Measurements from ENCODE around the gene CROCC. TPM values are rescaled to one million over a fixed set of nuclear protein-coding genes. Genes with fewer than 3 reads are reported as not detected.

The CROCC gene
- total RNA-seq, 2 donors from 2014 or later, result 12.6 to 21.6 TPM

DNA sequence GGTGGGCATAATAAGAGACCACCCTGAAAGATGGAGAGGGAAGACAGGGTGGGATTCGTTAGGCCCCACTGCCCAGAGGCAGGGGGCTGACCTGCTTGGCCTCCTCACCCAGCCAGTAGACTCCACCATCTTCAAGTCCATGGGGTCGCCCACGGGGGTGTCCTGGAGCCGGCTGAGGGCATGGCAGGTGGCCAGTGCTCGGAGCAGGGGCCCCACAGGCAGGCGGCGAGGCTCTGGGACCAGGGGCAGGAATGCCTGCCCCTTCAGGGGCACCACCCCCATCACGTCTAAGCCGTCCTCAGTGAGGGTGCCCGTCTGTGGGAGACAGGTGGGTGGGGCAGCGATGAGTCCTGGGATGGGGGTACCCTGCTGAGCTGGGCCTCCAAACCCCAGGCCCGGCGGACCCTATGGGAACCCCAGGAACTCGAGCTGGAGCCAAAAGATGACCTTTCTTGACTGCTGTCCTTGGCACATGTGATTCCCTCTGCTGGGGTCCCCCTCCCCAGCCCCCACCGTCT, 71.8 kb downstream of the CROCC start:
- no peak for DNase-seq (ENCODE audit: low spot score)
- intact Hi-C loops (cut with DNase I), result no loop called here

DNA sequence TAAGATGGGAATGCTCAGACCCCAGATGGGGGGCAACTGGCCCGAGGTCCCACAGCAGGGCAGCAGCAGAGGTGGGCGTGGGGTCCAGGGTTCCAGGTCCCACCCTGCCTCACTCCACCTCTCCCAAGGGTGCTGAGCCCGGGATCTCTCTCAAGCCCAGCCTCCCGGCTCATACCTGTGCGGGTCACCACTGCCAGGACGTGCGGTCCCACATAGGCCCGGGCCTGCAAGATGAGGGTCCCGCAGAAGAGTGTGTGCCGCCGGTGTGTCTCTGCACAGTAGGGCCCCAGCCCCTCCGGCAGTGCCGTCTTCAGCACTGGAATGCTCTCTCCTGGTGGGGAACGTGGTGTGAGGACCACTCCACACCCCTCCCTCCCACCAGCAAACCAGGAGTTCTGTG, 75.1 kb downstream of the CROCC start:
- no peak for DNase-seq (ENCODE audit: low spot score)
- intact Hi-C loops (cut with DNase I), result no loop called here

DNA sequence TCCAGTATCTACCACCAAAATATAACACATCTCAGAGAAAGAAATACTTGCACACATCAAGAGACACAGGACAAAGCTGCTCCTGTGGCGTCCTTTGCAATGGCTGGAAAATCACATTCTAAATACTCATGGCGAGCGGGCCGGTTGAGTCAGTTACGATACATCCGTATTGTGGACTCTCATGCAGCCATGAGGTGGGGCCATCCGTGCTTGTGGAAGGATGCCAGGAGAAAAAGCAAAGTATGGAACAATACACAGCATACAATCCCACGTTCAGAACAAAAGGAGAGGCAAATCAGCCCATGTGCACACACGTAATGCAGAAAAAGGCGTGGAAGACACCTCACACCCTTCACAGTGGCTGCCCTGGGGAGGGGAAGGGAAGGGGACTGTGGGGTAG, 76.9 kb downstream of the CROCC start:
- no peak for DNase-seq (ENCODE audit: low spot score)
- intact Hi-C loops (cut with DNase I), result no loop called here

DNA sequence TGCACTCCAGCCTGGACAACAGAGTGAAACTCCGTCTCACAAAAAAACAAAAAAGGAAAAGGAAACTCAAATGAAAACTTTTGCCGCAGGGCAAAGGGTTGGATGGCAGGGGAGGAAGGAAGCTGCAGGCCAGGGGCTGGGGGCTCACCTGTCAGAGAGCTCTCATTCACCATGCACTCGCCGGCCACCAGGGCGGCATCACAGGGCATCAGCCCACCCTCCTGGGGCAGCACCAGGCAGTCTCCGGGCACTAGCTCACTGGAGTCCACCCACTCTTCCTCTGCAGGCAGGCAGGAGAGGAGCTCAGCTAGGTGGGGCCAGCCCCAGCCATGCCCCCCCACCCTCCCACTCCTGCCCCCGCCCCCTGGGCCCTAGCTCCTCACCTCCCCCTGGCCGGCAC, 78.1 kb downstream of the CROCC start:
- no peak for DNase-seq (ENCODE audit: low spot score)
- intact Hi-C loops (cut with DNase I), result no loop called here

- no peak for DNase-seq (ENCODE audit: low spot score)
- intact Hi-C loops (cut with DNase I), result no loop called here
Observed at GRCh38 chr1:17001760-17002523, 80.2 kb downstream of the CROCC start.

DNA sequence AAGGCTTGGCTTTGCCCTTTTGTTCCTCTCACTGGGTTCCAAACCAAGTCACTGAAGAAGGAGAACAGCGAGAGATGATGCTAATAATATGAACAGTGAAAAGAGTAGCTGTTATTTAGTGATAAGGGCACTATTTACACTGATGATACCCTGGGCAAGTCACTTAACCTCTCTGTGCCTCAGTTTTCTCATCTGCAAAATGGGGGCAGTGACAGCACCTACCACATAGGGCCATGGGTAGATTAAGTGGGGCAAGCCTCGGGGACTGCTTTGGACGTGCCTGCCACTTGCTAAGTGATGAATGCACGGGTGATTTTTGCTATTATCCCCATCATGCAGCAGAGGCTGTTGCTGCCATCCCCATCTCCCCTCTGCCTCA, 80.8 kb downstream of the CROCC start:
- no peak for DNase-seq (ENCODE audit: low spot score)
- intact Hi-C loops (cut with DNase I), result no loop called here

- no peak for DNase-seq (ENCODE audit: low spot score)
- intact Hi-C loops (cut with DNase I), result no loop called here
Observed at GRCh38 chr1:17004466-17005364, 83.0 kb downstream of the CROCC start.

- intact Hi-C loops (cut with DNase I), result no loop called here
Observed at GRCh38 chr1:17005365-17005740, 83.6 kb downstream of the CROCC start.

DNA sequence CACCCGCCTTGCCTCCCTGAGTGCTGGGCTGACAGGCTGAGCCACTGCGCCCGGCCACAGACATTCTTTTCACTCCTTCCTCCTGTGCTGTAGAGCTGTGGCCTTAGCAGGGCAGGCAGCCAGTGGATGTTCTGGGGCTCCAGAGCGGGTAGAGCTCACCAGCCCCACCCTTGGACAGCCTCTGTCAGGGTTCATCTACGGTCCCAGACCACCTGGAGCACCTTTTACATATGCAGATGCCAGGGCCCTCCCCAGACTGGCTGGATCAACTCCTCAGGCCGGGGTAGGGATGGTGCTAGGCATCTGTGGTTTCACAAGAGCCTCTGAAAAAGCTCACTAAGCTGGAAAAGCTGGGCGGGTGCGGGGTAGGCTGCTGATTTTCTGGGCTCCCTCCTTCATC, 85.4 kb downstream of the CROCC start:
- intact Hi-C loops (cut with DNase I), result no loop called here
- no peak for DNase-seq (ENCODE audit: low spot score)

More at GRCh38 chr1:17005365-17005740, 83.6 kb downstream of the CROCC start:
- no peak for DNase-seq (ENCODE audit: low spot score)

GRCh38 chr1:17008208-17008855, 86.6 kb downstream of the CROCC start:
- intact Hi-C loops (cut with DNase I), result no loop called here
- DNase-seq (ENCODE audit: low spot score), result no peak

- intact Hi-C loops (cut with DNase I), result no loop called here
- no peak for DNase-seq (ENCODE audit: low spot score)
Observed at GRCh38 chr1:17009706-17010105, 88.0 kb downstream of the CROCC start.

DNA sequence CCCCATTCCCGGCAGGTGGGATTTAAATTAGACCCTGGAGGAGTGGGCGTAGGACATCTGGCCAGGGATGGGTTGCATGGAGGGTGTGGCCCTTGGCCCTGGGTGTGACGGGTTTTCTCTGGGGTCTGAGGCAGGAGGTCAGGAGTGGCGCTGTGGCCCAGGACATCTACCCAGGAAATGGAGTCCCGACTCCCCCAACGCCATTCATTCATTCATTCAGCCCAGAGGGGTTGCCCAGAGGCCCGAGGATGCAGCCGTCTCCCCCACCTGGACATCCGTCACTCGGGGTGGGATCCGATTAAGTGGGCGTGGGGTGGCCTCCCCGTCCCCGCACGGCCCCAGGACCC, 89.3 kb downstream of the CROCC start:
- DNase-seq (ENCODE audit: low spot score), result no peak
- intact Hi-C loops (cut with DNase I), result no loop called here

- peak; percentile 91 for DNase-seq (ENCODE audit: low spot score)
- intact Hi-C loops (cut with DNase I), result no loop called here
Observed at GRCh38 chr1:17011439-17012307, 89.9 kb downstream of the CROCC start, which contains the start of gene ATP13A2. TSS of gene ATP13A2 (minus strand) at chr1:17011928. CDS start at chr1:17011738, 190 bp downstream.

GRCh38 chr1:17012775-17013490, 91.2 kb downstream of the CROCC start:
- intact Hi-C loops (cut with DNase I), result no loop called here
- DNase-seq (ENCODE audit: low spot score), result peak; percentile 49

DNA sequence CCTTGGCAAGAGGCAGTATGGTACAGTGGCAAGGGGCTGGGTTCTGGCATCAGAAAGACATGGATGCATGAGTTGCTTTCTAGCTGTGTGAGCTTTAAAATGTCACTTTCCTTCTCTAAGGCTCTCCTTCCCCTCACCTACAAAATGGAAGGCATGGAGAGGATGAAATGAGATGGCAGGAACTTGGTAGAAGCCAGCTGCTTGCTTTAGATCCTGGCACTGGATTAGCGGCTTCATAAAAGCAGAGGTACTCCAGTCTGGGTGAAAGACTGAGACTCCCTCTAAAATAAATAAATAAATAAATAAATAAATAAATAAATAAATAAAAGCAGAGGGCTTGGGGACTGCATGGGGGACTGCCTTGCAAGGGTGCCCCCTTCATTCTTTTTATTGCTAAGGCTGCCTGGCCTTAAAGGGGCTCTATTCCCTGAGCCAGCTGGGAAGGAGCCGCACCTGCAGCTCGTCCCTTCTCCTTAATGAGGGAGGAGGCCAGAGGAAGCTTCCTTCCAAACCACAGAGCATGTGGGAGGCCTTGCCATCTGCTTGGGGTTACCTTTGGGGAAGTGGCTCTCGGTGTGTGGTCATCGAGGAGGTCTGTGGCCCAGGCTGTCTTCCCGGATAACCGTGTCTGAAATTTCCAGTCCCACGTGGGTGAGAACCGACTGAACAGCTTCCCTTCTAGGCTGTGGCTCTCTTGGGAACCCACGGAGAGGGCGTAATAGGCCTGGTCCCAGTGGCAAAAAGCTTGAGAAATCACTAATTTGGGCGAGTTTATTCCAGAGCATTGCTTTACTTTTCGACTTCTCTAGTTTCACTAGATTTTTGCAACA, 92.0 kb downstream of the CROCC start:
- peak; percentile 69 for DNase-seq (ENCODE audit: low spot score)
- intact Hi-C loops (cut with DNase I), result no loop called here

- no peak for DNase-seq (ENCODE audit: low spot score)
- intact Hi-C loops (cut with DNase I), result no loop called here
Observed at GRCh38 chr1:17014671-17015567, 93.2 kb downstream of the CROCC start.

DNA sequence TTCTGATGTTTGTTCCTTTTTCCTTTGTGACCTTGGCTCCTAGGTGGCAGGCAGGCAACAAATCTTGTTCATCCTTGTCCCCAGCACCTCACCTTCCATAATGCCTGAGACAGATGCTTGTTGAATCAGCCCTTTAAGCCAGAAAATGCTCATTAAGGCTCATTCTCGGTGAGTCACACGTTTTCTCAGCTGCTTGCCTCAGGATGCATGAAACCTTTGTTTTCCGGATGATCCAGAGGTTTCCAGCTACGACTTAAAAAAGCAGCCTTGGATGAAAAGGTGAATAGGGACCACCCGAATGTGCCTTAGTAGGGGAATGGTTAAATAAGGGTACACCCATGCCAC, 94.6 kb downstream of the CROCC start:
- no peak for DNase-seq (ENCODE audit: low spot score)
- intact Hi-C loops (cut with DNase I), result no loop called here

Data from posterior vena cava (tissue), 2 donors.